Measurements from ENCODE around the gene DEPDC1B. TPM values are rescaled to one million over a fixed set of nuclear protein-coding genes. Genes with fewer than 3 reads are reported as not detected.

DEPDC1B gene
- total and polyA plus RNA-seq, 2 experiments from 2014 or later, result 38.3 to 67.9 TPM

DNA sequence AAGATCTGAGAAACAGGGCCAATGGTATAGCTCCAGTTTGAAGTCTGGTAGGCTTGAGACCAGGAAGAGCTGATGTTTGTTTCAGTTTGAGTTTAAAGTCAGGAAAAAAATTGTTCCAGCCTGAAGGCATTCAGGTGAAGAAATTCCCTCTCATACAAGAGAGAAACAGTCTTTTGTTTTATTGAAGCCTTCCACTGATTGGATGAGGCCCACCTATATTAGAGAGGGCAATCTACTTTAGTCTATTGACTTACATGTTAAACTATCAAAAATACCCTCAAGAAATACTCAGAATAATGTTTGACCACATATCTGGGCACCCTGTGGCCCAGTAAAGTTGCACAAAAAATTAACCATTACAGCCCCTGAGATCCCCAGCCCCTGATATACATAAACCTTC lies 5.2 kb upstream of the DEPDC1B start (continued):
- TF ChIP-seq, protein P1, sequence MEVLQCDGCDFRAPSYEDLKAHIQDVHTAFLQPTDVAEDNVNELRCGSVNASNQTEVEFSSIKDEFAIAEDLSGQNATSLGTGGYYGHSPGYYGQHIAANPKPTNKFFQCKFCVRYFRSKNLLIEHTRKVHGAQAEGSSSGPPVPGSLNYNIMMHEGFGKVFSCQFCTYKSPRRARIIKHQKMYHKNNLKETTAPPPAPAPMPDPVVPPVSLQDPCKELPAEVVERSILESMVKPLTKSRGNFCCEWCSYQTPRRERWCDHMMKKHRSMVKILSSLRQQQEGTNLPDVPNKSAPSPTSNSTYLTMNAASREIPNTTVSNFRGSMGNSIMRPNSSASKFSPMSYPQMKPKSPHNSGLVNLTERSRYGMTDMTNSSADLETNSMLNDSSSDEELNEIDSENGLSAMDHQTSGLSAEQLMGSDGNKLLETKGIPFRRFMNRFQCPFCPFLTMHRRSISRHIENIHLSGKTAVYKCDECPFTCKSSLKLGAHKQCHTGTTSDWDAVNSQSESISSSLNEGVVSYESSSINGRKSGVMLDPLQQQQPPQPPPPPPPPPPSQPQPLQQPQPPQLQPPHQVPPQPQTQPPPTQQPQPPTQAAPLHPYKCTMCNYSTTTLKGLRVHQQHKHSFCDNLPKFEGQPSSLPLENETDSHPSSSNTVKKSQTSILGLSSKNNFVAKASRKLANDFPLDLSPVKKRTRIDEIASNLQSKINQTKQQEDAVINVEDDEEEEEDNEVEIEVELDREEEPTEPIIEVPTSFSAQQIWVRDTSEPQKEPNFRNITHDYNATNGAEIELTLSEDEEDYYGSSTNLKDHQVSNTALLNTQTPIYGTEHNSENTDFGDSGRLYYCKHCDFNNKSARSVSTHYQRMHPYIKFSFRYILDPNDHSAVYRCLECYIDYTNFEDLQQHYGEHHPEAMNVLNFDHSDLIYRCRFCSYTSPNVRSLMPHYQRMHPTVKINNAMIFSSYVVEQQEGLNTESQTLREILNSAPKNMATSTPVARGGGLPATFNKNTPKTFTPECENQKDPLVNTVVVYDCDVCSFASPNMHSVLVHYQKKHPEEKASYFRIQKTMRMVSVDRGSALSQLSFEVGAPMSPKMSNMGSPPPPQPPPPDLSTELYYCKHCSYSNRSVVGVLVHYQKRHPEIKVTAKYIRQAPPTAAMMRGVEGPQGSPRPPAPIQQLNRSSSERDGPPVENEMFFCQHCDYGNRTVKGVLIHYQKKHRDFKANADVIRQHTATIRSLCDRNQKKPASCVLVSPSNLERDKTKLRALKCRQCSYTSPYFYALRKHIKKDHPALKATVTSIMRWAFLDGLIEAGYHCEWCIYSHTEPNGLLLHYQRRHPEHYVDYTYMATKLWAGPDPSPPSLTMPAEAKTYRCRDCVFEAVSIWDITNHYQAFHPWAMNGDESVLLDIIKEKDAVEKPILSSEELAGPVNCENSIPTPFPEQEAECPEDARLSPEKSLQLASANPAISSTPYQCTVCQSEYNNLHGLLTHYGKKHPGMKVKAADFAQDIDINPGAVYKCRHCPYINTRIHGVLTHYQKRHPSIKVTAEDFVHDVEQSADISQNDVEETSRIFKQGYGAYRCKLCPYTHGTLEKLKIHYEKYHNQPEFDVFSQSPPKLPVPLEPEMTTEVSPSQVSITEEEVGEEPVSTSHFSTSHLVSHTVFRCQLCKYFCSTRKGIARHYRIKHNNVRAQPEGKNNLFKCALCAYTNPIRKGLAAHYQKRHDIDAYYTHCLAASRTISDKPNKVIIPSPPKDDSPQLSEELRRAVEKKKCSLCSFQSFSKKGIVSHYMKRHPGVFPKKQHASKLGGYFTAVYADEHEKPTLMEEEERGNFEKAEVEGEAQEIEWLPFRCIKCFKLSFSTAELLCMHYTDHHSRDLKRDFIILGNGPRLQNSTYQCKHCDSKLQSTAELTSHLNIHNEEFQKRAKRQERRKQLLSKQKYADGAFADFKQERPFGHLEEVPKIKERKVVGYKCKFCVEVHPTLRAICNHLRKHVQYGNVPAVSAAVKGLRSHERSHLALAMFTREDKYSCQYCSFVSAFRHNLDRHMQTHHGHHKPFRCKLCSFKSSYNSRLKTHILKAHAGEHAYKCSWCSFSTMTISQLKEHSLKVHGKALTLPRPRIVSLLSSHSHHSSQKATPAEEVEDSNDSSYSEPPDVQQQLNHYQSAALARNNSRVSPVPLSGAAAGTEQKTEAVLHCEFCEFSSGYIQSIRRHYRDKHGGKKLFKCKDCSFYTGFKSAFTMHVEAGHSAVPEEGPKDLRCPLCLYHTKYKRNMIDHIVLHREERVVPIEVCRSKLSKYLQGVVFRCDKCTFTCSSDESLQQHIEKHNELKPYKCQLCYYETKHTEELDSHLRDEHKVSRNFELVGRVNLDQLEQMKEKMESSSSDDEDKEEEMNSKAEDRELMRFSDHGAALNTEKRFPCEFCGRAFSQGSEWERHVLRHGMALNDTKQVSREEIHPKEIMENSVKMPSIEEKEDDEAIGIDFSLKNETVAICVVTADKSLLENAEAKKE (CRISPR knock-in tag; IDR thresholded peaks at IDR 0.05), result no peak
- TF ChIP-seq STAT1 (IDR thresholded peaks at IDR 0.05; ENCODE audit: unreplicated experiment) (no peak), CREB1 (CRISPR knock-in tag; IDR thresholded peaks at IDR 0.05; ENCODE audit: low read depth) (no peak), EZH2 (IDR thresholded peaks at IDR 0.05; ENCODE audit: low read depth, unreplicated experiment) (no peak), ZNF114 (CRISPR knock-in tag; IDR thresholded peaks at IDR 0.05) (no peak), NANOG (IDR thresholded peaks at IDR 0.05; ENCODE audit: borderline replicate concordance) (no peak), CTCF (conservative IDR thresholded peaks at IDR 0.05; ENCODE audit: low read depth in 2 of 2) (no peak)
- TF ChIP-seq, protein P2, sequence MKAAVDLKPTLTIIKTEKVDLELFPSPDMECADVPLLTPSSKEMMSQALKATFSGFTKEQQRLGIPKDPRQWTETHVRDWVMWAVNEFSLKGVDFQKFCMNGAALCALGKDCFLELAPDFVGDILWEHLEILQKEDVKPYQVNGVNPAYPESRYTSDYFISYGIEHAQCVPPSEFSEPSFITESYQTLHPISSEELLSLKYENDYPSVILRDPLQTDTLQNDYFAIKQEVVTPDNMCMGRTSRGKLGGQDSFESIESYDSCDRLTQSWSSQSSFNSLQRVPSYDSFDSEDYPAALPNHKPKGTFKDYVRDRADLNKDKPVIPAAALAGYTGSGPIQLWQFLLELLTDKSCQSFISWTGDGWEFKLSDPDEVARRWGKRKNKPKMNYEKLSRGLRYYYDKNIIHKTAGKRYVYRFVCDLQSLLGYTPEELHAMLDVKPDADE (IDR thresholded peaks at IDR 0.05), result no peak

All from GM23338 (cell line).